NCI-H446 treated with DMSO at 0.1 percent for 48 hours (cell line): ENCODE measurements around the gene NCR2.

Experiments
- DNase-seq: peaks from one replicate; lab custom pipeline; 2025; lab: John Stamatoyannopoulos, UW

Gene NCR2

GRCh38 chr6:41331401-41332150 lies 3.8 kb upstream of the NCR2 start:
- no peak for DNase-seq

DNA sequence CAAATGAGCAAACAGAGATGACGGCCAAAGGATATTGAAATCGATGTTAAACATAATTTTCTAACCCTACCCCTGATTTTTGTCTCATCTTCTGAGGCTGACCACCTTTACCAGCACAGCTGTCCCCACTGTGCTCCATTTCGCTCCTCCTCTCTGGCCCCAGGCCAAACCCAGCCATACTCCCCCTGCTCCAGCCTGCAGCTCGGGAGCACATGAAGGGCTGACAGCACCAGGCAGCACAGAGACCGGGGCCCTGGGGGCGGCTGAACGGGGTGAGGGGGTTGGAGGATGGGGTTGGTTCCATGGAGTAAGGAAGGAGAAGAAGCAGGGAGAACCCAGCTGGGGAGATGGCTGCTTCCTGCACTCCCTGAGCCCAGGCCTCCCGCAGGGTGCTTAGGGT lies 3.2 kb upstream of the NCR2 start:
- DNase-seq: no peak

GRCh38 chr6:41332842-41333736 lies 2.3 kb upstream of the NCR2 start:
- DNase-seq: no peak

DNA sequence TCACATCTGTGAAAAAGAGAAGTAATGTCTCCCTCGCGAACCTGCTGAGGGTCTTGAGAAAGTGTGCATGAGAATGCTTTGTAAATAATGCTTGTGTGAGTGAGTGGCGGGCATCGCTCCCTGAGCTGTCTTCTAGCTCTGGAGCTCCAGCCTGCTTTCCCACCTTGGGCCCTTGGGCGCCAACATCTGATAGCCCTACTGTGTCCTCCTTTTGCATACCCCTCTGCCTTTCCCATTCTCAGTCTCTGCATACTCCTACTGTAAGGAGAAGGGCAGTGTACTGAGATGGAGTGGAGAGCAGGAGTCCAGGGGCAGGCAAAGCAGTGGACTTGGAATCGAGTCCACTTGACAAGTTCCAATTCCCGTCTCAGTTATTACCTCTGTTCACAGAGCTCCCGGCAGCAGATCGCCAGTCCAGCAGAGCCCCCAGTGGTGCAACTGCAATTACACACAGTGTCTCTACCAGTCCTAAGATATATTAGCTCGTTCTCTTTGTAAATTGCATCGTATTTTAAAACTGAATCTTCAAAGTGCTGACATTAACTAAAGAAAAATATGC lies 847 bp upstream of the NCR2 start:
- no peak for DNase-seq

- DNase-seq: no peak
These were observed 535 bp downstream of the NCR2 start for GRCh38 chr6:41335943-41336342.

DNA sequence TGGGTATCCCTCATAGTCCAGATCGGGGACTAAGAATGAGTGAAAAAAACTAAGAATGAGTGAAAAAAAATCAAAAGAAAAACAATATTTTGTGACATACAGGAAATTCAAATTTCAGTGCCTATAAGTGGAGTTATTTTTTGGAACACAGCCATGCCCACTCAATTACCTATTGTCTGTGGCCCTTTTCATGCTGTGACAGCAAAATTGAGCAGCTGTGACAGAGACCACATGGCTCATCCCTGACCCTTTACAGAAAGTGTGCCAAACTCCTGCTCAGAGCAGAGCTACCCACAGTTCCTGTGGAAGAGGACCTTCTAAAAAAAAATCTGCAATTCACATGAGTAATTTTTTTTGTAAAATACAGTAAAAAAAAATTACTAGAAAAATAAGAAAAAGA lies 1.4 kb downstream of the NCR2 start:
- no peak for DNase-seq

- DNase-seq: no peak
These were observed 2.3 kb downstream of the NCR2 start for GRCh38 chr6:41337709-41338108.

- no peak for DNase-seq
These were observed 3.3 kb downstream of the NCR2 start for GRCh38 chr6:41338659-41339058.

DNA sequence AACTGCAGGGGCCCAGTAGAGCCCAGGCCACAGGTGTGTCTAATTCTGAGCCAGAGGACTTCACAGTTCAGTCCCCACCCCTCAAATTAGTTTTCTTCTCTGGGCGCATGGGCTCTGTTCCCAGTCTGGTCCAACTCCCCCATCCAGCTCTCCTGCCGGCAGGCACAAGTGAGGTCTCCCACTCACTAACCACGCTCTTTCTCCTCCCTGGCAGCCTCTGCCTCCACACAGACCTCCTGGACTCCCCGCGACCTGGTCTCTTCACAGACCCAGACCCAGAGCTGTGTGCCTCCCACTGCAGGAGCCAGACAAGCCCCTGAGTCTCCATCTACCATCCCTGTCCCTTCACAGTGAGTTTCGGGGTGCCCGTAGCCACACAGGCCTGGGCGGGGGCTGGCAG lies 6.2 kb downstream of the NCR2 start:
- DNase-seq: no peak

DNA sequence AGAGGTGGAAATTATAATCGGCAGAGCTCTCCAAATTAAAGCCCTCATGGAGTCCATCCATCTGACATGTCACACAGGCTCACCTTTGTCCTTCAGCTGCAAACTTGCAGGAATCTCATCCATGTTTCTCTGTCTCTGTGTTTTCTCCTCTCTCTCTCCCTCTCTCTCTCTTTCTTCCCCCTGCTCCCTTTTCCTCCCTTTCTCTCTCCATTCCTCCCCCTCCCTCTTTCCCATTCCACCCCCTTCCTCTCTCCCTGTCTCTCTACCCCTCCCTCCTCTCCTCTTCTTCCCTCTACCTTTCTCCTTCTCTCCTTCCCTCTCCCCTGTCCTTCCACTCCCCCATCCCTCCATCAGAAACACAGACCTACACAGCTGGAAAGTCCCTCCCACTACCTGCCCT lies 6.8 kb downstream of the NCR2 start:
- no peak for DNase-seq

- DNase-seq: no peak
These were observed 8.3 kb downstream of the NCR2 start for GRCh38 chr6:41343641-41344187.

DNA sequence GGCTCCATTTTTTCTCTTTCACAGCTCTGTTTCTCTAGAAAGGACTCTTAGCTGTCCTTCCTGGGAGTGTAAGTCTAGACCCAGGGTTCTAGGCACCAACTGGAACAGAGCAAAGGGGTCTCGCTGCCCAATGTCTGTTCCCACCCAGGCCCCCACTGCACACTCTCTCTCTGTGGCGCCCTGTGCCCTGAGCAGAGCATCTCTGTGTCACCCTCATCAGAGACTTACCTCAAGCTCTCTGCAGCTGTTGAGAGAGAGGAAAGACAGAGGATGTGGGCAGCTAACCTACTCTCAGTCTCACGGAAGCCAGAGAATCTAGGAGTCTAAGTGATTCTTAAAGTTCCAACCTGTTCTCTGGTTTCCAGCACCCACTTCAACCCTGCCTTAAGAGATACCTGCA lies 9.5 kb downstream of the NCR2 start:
- no peak for DNase-seq

GRCh38 chr6:41345901-41346300 lies 10.5 kb downstream of the NCR2 start:
- DNase-seq: no peak

DNA sequence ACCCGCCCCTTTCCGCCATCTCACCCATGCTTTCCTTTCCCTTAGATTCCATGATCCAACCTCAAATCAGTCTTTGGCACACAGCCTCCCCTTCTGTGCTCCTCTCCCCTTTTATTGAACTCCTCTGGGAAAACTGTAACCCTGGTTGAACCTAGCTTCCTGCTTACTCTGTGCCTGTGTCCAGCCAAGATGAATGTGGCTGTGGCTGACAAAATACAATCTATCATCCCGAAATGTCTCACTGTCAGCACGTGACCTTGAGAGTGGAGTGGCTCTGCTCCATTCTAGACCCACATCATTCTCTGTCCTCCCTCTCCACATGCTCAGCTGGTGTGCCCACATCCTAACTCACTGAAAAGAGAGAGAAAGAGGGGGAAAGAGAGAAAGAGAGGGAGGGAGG lies 11.0 kb downstream of the NCR2 start:
- DNase-seq: no peak

GRCh38 chr6:41347378-41348050 lies 12.1 kb downstream of the NCR2 start:
- no peak for DNase-seq

GRCh38 chr6:41348934-41349333 lies 13.5 kb downstream of the NCR2 start:
- DNase-seq: no peak

DNA sequence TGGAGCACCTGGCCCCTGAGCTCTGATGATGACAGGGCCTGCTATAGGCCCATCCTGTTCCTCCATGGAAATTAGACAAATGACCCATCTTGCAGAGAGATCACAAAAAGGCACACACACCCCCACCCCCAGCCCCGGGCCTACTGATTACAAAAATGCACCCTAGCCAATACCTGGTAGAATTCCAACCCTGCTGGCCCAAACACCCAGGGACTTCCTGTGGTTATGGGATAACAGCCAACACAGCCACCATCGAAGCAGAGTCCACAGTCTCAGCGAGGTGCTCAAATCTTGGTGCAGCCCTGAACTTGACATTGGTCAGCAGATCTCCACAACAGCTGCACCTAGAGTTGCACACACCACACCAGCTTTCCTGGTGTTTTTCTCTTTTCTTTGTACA lies 17.0 kb downstream of the NCR2 start:
- no peak for DNase-seq

DNA sequence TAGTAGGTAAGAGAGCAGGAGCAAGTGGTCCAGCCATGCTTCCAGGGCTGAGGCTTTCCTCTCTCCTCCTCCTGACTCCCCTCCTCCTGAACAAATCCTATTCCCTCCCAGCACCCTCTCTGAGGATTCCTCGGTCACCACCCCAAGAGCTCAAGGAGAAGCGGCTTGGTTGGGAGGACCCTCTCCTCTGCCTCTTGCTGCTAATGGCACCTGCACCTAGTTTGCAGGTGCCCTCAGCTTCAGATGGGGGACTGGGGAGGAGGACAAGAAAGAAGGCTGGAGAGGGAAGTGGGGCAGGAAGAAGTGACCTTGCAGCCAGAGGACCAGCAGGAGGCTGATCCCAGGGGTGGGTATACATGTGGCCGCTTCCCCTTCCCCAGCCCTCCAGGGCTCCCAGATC lies 17.5 kb downstream of the NCR2 start:
- DNase-seq: no peak

DNA sequence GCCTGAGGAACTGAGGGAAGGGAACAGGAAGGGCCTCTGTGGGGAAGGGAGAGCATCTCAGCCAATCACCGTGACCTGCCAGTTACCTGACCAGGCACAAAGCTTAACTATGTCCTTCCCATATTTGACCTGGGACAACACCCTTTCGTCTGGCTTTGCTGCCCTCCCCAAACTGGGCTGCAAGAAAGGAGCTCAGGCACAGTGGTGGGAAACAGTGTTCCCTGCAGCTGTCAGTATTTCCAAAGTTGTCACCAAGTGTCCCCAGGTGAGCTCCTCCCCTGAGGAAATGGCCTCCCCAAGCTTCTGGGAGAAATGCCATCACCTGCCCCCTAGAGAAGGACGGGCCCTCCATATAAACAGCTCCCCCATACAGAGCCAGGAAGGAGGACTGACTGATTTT lies 17.9 kb downstream of the NCR2 start:
- no peak for DNase-seq

GRCh38 chr6:41355952-41356351 lies 20.5 kb downstream of the NCR2 start:
- no peak for DNase-seq

- DNase-seq: no peak
These were observed 21.4 kb downstream of the NCR2 start for GRCh38 chr6:41356825-41357224.

- no peak for DNase-seq
These were observed 23.1 kb downstream of the NCR2 start for GRCh38 chr6:41358503-41358902.
